ENCODE data around the gene CLCF1.

- no peak for TF ChIP-seq EP300 (IDR thresholded peaks at IDR 0.05)
- TF ChIP-seq, protein P1, sequence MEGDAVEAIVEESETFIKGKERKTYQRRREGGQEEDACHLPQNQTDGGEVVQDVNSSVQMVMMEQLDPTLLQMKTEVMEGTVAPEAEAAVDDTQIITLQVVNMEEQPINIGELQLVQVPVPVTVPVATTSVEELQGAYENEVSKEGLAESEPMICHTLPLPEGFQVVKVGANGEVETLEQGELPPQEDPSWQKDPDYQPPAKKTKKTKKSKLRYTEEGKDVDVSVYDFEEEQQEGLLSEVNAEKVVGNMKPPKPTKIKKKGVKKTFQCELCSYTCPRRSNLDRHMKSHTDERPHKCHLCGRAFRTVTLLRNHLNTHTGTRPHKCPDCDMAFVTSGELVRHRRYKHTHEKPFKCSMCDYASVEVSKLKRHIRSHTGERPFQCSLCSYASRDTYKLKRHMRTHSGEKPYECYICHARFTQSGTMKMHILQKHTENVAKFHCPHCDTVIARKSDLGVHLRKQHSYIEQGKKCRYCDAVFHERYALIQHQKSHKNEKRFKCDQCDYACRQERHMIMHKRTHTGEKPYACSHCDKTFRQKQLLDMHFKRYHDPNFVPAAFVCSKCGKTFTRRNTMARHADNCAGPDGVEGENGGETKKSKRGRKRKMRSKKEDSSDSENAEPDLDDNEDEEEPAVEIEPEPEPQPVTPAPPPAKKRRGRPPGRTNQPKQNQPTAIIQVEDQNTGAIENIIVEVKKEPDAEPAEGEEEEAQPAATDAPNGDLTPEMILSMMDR (IDR thresholded peaks at IDR 0.05): no peak
These were observed 7.5 kb downstream of the CLCF1 start for GRCh38 chr11:67365736-67366444.

All from stomach (tissue), 4 donors.